ENCODE data around the gene LRRC10B.

The LRRC10B gene

DNA sequence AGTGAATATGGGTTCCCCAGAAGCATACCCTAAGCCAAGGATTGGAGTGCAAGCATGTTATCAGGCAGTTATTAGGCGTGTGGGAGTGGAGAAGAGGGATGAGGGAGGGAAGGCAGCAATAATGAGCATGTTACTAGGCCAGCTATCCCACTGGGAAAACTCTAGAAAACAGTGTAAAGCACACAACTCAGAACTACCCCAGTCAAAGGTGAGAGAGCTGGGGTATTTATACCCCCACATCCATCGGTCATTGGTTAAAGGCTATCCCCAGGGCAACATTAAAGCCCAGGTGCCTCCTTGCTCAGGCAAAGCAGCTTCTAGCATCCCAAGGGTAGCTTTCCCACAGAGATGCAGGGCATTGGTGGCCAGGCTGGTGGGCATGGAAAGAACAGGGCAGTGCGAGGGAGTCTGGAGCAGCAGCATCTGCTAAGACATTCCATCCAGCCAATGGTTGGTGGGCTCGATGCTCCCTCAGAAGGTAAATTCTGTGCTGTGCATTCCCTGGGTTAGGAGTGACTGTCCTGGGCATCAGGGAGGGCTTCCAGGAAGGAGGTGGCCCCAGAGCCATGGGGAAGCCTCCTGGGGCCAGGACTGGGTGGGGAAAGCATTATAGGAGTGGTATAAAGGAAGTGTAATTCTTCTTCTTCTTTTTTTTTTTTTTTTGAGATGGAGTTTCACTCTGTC lies 21.1 kb upstream of the LRRC10B start:
- no peak for DNase-seq

DNA sequence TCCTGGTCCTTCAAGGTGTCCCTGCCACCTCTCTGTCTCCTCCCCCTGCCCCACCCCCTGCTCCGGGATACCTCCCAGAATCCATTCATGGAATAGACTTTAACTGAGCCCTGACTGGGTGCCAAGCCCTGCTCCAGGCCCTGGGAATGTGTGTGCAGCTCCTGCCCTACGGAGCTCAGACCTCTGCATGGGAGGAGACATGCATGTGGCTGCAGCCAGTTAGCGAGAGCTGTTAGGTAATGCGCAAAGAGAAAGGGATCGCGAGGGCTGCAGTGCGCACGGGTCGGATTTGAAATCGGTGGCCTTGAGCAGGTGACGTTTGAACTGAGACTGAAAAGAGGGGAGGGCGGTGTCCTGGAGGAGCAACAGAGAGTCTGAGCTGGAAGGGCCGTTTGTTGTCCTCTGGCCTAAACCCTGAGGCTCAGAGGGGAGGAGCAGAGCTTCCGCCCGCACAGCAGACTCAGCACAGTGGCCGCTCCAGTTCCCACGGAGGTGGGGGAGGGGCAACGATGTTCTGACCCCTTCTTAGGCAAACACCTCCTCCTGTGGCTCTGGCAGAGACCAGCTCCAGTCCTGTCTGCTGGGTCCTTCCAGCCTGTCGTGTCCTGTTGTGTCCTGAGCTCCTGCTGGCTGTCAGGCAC lies 19.8 kb upstream of the LRRC10B start:
- DNase-seq: no peak

DNA sequence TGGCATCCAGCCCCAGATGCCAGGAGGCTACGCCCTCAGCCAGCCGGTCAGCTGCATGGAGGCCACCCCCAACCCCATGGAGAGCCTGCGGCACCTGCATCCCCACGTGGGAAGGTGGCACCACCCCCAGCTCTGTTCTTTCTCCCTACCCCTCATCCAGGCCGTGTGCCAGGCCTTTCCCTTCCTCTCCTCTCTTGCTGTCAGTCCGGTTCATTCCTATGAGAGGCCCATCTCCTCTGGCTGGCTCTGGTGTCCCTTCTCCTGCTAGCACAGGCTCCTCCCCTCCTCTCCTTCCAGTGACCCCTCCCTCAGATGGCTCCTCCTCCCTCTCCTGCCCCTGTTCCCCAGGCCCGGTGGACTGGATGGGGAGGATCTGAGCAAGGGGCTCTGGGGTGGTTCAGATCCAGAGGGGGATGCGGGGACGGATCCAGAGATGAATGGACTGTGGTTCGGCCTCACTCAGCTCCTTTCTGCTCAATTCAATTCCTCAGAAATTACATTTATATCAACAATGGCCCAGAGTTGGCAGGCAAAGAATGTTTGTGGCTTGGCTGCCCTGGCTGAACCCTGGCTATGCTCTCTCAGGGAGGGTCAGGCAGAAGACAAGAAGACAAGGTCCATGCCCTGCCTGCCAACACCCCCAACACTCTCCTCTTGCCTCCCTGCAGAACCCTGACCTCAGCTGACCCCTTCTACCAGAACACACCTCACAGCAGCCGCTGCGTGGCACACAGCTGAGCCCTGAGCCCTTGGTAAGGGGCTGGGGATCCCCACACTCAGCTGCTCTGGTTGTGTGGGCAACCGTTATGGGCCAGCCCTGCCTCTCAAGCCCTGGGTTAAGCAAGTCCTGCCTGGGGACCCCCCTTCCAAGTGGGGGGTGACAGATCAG lies 18.5 kb upstream of the LRRC10B start:
- DNase-seq: no peak

DNA sequence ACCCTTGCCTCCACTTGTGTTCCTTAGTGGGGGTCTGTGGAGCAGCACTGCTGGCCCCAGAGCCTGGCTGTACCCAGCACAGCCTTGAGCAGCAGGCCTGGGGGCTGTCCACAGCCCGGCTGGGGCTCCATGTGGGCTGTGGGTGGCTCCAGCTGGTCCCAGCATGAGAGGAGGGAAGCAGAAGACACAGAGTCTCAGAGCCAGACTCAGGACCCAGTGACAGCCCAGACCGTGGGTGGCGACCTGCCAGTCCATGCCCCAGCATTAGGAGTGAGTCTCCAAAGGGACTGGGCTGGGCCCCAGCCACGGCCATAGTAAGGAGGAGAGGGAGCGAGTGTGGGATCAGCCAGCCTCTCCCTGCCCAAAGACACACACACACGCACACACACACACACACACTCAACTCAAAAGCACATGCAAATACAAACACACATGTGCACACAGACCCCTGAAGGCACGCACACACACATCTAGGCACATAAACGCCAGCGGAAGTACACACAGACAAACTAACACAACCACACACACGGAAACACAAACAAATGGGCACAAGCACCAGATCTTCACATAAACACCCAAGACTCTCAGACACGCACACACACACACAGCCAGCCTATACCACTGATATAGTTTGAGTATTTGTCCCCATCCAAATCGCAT lies 16.7 kb upstream of the LRRC10B start:
- no peak for DNase-seq

DNA sequence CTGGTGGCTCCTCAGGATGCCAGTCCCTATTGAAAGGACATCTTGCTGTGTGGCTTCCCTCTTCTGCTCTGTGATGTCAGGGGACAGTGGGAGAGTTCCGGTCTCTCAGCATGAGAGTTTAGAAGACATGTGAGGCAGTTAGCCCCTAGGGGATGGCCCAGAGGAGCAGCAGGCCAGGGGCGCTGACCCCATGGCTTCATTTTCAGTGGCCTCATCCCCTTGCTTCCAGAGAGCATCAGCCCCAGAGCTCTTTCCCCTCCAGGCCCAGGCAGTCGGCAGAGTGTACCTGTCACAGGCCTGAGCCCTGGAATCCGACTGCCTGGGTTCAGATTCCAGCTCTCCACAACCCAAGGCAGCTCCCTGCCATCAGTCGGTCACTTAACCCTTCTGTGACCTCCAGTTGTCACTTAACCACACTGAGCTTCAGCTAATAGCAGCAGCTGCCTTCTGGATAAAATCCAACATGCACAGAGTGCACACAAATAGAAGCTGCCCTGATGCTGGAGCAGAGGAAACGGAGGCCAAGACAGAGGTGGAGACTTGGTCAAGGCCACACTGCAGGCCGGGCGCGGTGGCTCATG lies 14.1 kb upstream of the LRRC10B start:
- DNase-seq: no peak

DNA sequence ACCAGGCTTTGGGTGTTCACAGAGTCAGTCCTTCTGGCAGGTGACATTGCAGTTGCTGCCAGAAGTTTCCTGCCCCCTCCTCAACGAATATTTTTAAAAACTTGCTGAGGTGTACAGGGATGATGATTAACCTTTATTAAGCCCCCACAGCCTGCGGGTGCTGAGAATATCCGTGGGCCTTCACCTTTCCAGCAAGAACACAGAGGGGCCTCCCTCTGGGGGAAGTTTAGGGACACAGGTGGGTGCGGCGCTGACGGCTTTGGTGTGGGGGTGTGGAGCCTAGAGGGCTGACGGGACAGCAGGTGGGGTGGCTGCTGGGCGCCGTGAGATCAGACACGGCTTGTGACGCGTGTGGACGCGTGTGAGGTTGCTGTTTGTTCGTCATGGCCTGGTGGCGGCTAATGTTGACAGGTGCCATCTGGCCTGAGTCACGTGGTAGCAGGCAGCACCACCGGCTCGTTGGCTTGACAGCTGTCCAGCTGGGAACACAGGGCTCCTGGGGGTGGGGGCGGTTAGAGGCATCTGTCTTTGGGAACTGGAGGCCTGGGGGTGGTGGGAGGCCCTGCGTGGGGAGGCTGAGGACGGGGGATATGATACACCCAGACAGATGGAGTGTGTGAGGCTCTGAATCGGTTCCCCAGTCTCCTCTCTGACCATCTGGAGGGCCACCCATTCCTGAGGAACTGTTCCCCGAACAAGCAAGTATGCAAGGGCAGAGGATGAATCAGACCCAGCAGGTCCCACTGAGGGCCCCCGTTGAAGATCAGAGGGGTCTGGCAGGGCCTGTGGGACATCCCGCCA lies 12.5 kb upstream of the LRRC10B start:
- no peak for DNase-seq

DNA sequence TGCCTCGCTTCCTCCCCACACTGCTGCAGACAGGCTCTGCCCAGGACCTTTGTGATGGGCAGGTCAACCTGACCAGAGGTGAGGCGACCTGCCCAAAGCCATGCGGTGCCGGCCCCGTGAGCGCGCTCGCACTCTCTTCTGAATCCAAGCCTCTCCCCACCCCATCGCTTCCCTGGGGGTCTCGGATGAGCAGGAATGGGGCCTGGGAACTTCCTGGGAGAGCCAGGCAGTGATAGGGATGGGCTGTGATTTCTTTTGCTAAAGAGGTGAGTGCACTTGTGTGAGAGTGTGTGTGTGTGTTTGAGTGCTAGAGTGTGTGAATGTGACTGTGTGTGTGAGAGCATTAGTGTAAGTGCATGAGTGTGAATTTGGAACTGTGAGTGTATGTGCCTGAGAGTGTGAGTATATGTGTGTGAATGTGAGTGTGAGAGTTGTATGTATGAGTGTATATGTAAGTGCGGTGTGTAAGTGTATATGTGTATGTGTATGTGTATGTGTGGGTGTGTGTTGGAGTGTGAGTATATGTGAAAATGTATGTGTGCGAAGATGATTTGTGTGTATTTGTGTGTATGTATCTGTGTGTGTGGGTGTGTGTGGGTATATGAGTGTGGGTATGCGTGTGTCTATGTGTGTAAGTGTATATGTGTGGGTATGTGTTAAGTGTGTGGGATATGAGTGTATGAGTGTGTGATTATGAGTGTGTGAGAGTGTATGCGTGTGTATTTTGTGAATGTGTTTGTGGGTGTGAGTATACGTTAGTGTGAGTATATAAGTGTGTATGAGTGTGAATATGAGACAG lies 11.7 kb upstream of the LRRC10B start:
- no peak for DNase-seq

DNA sequence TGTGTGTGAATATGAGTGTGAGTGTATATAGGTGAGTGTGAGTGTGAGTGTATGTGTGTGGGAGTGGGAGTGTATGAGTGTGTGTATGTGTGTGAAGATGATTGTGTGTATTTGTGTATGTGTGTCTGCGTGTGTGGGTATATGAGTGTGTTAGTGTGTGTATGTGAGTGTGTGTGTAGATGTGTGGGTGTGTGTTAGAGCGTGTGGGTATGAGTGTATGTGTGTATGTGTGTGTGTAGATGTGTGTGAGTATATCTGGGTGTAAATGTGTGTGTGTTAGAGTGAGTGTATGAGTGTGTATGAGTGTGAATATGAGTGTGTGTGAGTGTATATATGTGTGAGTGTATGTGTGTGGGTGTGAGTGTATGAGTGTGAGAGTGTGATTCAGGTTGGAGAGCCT lies 11.1 kb upstream of the LRRC10B start:
- no peak for DNase-seq

DNA sequence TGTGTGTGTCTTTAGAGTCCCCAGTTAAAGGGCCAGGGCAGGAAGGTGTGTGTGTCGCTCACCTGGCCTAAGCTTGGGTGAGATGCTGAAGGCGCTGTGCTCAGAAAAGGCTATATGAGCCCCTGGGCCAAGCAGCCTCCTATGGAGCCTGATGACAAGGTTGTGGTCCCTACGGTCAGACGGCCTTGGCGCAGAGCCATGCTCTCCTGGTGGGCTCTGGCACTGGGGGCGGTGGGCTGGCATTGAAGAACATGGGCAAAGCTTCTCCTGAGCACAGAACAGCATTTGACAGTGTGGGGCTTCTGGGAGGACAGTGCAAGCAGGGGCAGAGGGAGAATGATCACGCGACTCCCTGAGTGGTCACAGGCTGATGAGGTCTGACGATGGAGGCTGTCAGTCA lies 10.7 kb upstream of the LRRC10B start:
- no peak for DNase-seq

DNA sequence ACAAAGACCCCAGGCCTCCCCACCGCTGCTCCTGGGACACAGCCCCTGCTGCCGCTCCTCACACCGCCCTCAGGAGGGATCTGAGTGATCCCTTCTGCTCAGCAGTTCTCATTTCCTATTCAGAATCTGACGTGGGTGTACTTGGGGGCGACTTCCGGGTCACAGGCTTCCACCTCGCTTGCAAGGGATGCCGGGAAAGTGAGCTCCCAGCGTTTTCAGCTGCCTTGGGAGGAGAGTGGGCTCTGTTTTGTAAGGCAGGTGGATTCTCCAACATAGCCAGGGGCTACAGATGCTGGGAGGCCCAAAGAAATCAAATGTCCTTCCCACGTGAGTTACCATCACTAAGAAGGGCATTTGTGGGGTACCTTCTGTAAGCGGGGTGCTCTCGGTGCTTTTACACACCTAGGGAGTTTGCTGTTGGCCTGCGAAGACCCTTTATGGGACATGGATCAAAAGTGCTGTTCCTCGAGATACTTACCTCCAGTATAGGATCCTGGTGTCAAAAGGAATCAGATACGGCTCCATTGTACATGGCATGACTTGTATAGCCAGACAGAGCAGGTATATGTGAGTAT lies 9.7 kb upstream of the LRRC10B start:
- DNase-seq: no peak

DNA sequence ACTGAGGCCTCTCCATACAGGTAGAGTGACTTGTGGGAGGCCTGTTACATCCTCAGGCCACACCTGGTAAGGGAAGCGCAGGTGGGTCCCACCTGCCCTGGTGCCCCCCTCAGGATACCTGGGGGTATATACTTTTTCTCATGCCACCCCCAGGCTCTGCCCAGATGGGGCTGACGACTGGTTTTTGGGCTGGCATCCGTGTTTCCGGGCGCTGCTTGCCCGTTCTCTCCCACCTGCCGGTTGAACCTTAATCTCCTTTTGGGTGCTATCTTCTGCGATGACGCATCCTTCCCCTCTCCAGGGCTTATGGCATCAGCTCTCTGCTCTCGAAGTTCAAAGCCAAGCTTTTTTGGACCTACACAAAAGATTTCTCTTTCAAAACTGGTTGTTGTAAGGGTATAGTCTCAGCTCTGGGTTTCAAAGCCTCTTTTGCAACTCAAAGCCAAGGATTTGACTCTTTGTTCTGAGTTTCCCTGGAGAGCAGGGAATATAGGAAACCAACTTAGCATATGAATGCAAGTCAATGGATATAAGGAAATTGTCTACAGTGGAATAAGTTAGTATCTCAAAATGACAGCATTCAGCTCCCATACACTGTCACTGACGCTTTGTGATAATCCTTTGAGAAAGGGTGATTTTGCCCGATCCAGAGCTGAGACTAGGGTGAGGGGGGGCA lies 8.6 kb upstream of the LRRC10B start:
- no peak for DNase-seq

DNA sequence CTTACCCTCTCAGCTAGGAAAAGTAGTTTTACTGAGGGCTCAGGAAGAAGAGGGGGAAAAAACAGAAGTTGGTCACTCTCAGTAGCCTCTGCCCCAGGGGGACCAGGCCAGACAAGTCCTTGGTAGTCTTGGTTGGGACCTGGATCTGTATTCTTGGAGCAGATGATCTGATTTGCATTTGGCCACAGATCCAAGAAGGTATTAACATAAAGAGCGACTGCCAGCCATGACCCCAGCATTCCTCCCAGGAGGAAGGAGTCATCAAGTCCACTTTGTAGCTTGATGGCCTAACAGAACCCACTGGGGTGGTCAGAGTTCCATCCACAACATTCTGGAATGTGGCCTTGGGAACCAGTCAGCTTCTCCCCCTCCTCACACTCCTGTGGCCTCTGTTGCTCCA lies 6.0 kb upstream of the LRRC10B start:
- no peak for DNase-seq

DNA sequence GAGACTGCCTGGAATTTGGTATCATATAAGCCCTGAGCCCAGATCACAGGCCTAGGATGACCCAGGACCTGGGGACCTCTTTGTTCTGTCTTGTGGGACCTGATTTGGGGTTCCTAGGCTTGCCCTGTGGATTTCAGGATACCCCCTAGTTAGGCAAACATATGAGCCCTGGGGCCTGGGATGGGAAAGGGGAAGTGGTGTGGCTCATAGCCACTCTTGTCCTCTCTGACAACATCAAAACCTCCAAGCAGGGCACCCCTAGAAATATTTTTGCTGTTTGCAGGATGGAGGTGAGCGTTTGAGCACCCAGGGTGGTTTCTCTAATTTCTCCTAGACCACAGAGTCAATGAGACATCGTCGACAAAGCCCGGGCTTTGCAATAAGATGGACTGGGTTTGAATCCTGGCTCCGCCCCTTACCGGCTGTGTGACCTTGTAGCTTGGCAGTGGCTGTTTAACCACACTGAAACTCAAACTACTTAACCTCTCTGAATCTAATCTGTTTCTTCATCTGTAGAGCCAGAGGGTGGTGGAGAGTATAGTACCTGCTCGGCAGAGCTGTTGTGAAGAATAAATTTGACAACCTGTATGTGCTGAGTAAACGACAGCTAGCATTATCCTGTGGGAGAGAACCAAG lies 5.3 kb upstream of the LRRC10B start:
- DNase-seq: no peak

DNA sequence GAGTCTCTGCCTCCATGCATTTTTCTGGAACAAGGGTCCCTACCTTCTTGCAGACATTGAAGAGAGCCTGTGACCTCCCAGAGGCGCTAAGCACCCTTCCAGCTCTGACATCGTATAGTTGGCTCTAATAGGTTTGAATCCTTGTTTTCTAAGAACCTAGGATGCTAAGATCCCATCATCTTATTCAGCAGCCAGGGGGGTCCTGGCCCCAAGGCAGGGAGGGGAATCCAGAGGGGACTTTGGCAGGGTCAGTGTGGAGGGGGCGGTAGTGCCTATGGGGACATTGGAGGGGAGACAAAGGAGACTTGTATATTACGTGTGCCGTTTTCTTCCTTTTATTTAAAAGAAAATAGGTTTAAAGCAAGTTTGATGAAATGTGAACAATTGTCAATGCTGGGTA lies 3.4 kb upstream of the LRRC10B start:
- no peak for DNase-seq

DNA sequence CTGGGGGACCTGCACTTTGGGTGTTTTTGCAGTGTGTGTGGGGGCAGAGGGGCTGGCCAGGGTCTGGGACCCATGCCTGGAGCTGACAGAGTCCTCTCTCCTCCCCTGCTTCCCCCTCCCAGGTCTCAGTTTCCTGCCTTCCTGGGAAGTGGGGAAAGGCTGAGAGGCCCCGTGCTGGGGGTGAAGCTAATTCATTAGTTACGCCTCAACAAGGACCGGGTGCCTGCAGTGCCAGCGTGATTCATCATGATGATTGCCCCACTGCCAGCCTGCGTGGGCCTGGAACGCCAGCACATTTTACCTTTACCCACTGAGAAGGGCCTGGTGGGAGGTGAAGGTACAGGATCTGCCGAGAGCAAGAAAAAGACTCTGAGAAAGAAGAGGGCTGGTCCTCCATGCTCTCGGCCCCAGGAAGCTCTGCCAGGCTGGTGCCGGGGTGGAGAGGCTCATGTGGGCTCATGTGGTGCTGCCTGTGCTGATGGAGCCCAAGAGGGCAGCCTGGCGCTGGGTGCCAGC lies 2.9 kb upstream of the LRRC10B start:
- no peak for DNase-seq

DNA sequence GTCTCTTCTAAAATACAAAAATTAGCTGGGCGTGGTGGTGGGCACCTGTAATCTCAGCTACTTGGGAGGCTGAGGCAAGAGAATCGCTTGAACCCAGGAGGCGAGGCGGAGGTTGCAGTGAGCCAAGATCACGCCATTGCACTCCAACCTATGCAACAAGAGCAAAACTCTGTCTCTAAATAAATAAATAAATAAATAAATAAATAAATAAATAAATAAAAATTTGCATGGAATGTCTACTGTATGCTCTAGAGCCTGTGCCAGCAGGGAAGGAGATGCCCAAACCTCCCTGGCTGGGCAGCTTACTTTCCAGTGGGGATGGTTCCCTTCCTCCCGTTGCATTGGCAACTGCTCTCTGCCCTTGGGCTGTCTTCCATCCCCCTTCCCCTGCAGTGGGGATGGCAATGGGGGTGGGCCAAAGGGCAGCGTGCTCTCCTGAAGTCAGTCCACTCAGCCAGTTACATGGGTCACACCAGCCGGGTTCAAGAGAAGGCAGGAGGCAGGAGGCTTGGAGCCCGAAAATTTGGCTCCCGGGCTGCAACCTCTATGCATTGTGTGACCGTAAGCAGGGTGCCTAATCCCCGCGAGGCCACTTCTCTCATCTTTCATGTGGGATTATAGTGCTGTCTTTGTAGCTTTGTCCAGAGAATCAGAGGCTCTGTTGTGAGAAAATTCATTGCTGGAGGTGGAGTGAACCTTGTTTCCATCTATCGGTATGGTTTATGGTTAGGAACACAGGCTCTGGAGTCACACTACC lies 1.4 kb upstream of the LRRC10B start:
- no peak for DNase-seq

DNA sequence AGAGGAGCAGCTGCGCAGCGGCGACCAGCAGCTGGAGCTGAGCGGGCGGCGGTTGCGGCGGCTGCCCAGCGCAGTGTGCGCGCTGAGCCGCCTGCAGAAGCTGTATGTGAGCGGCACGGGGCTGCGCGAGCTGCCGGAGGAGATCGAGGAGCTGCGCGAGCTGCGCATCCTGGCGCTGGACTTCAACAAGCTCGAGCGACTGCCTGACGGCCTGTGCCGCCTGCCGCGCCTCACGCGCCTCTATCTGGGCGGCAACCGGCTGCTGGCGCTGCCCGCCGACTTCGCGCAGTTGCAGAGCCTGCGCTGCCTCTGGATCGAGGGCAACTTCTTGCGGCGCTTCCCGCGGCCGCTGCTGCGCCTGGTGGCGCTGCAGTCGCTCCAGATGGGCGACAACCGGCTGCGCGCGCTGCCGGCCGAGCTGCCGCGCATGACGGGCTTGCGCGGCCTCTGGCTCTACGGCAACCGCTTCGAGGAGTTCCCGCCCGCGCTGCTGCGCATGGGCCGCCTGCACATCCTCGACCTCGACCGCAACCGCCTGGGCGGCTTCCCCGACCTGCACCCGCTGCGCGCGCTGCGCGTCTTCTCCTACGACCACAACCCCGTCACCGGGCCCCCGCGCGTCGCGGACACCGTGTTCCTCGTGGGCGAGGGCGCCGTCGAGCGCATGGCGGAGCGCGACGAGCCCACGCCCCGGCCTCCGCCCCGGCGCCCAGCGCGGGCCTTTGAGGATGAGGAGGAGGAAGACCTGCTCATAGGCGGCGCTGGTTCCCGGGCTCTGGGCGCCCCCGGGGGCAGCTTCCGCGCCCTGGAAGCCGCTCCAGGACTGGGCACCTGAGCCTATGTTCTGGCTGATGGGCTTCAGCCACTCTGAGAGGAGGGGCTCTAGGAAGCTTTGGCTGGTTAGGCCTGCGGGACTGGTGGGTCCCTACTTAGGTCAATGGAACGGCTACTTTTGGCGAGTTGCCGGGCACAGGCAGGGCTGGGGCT lies 787 bp downstream of the LRRC10B start:
- DNase-seq: peak; percentile 71

All from activated naive CD4-positive, alpha-beta T cell treated with Interleukin-2 at 50 U/mL for 16 hours (primary cell).